GM21529 (cell line): ENCODE measurements around the gene RYR2.
"Not testable (repeated sequence)": the region's sequence is repeated elsewhere in the genome, so short reads cannot be mapped to it uniquely, and the experiment has no call there.

Experiments
- ATAC-seq: cut with Tn5 transposase; IDR thresholded peaks from one replicate; pipeline ENCODE4 v1.9.1; 2021; ENCODE audit not compliant: unreplicated experiment

Gene RYR2

GRCh38 chr1:237320890-237321289 is 278.9 kb downstream of the RYR2 start:
- no peak for ATAC-seq

GRCh38 chr1:237324226-237324625 is 282.2 kb downstream of the RYR2 start:
- no peak for ATAC-seq

GRCh38 chr1:237327061-237327460 is 285.1 kb downstream of the RYR2 start:
- no peak for ATAC-seq

GRCh38 chr1:237340892-237341291 is 298.9 kb downstream of the RYR2 start:
- no peak for ATAC-seq

- no peak for ATAC-seq
Observed at GRCh38 chr1:237341391-237341790, 299.4 kb downstream of the RYR2 start.

- ATAC-seq, result no peak
Observed at GRCh38 chr1:237342730-237343129, 300.7 kb downstream of the RYR2 start.

- ATAC-seq, result no peak
Observed at GRCh38 chr1:237352747-237353146, 310.8 kb downstream of the RYR2 start.

- no peak for ATAC-seq
Observed at GRCh38 chr1:237353918-237354317, 311.9 kb downstream of the RYR2 start.

GRCh38 chr1:237355022-237355421 is 313.0 kb downstream of the RYR2 start:
- no peak for ATAC-seq

- ATAC-seq, result no peak
Observed at GRCh38 chr1:237358555-237358954, 316.6 kb downstream of the RYR2 start.

- no peak for ATAC-seq
Observed at GRCh38 chr1:237367758-237368157, 325.8 kb downstream of the RYR2 start.

- ATAC-seq, result not testable (repeated sequence)
Observed at GRCh38 chr1:237371477-237371876, 329.5 kb downstream of the RYR2 start.

- ATAC-seq, result no peak
Observed at GRCh38 chr1:237383791-237384190, 341.8 kb downstream of the RYR2 start.

GRCh38 chr1:237384213-237384612 is 342.2 kb downstream of the RYR2 start:
- no peak for ATAC-seq

- peak; percentile 55 for ATAC-seq
Observed at GRCh38 chr1:237386362-237387143, 344.6 kb downstream of the RYR2 start.

- no peak for ATAC-seq
Observed at GRCh38 chr1:237387144-237387505, 345.1 kb downstream of the RYR2 start.

GRCh38 chr1:237390823-237391222 is 348.8 kb downstream of the RYR2 start:
- no peak for ATAC-seq

GRCh38 chr1:237393632-237394031 is 351.6 kb downstream of the RYR2 start:
- ATAC-seq, result no peak

GRCh38 chr1:237394281-237394680 is 352.3 kb downstream of the RYR2 start:
- ATAC-seq, result no peak

- ATAC-seq, result no peak
Observed at GRCh38 chr1:237396426-237396825, 354.4 kb downstream of the RYR2 start.

GRCh38 chr1:237398751-237399150 is 356.8 kb downstream of the RYR2 start:
- no peak for ATAC-seq

- no peak for ATAC-seq
Observed at GRCh38 chr1:237405912-237406311, 363.9 kb downstream of the RYR2 start.

GRCh38 chr1:237411621-237412020 is 369.6 kb downstream of the RYR2 start:
- ATAC-seq, result no peak
